IPS-11a (cell line): Measurements from ENCODE around the gene RHBDL2.
"Not testable (repeated sequence)": the region's sequence is repeated elsewhere in the genome, so short reads cannot be mapped to it uniquely, and the experiment has no call there.

Source experiments
- H3K4me3 ChIP-seq: one replicate; pipeline ENCODE4 v1.5.1; 2013; ENCODE audit warnings: low read depth, low read length, control low read depth

The RHBDL2 gene

DNA sequence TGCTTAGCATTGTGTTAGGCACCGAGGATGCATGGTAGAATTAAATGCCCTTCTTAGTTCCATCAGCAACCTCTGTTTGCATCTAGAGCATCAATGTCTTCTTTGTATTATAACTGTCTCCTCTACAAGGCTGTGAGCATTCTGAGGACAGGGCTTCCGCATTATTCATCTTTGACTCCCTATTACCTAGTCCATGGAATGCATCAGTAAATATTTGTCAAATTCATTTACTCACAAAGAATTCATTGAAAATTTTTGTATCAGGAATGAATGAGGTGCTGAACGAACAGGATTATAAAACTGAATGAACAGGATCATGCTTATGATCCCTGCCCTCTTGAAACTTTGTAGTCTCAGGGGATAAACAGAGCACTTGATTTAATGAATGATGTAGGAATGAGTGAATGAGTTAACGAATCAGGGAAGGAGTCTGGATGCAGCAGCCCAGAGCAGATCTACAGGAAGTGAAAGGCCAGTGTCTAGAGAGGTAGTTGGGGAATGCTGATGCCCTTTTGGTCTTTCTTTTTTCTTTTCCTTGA, 2.8 kb downstream of the RHBDL2 start:
- no peak overlapping the region for H3K4me3 ChIP-seq

DNA sequence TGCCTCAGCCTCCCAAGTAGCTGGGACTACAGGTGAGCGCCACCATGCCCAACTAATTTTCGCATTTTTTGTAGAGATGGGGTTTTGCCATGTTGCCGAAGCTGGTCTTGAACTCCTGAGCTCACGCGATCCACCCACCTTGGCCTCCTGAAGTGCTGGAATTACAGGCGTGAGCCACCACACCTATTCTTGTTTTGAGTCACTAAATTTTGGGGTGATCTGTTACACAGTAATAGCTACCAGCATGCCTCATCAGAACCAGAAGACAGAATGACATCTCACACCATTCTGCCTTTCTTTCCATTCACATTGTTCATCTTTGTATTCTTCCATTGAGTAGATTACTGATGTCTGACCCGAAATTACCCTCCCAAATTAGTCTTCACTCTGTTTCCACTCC, 9.1 kb downstream of the RHBDL2 start:
- no peak overlapping the region for H3K4me3 ChIP-seq

DNA sequence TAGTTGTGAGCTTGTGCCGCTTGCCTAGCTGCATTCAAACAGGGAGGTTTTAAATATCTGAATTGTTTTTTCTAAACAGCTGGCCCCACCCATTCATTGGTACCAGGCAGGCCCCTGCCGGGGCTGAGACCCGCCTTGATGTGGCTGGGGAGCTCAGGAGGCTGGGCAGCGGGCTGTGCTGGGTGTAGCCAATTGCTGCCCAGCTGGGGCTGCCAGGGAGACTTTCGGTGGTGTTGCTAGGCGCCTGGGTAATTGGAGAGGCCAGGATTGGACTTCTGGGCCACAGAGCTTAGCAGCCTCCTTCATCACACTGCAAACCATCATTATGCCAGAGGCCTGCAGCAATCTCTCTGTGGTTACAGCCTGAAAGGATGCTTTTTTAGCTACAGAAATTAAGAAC, 12.2 kb downstream of the RHBDL2 start:
- no peak overlapping the region for H3K4me3 ChIP-seq

DNA sequence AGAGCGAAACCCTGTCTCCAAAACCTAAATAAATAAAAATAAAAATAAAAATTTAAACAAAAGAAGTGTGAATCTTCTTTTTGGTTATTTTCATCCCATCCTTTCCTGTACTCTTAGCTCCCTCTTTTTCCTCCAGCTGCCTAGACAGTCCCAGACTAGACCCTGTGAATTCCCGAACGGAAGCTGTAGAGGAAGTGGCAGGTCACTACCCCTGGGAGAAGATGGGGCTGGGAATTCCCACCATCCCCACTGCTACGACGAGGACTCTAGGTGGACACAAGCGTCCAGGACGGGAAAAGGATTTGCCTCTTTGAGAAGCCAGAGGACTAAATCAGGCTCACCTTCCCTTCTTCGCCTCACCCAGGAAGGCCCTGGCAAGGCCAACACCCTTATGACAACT, 12.6 kb downstream of the RHBDL2 start:
- H3K4me3 ChIP-seq = no peak overlapping the region

DNA sequence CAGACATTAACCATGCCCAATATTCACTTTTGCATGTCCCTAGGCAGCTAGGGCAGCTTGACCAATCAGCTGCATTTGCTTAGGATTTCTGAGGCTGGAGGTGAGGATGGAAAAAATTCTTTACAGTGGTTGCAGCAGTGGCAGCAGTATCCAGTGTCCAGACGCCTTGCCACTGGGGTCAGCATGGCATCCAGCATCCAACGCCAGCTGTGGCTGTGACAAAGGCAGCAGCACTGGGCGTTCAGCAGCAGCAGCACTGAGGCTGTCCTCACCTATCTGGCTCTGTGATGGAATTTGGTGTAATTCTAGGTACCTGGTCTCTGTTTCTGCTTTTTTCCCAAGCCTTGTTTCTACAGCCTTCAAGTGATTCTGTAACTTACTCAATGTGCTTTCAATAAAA, 15.5 kb downstream of the RHBDL2 start:
- H3K4me3 ChIP-seq = no peak overlapping the region

DNA sequence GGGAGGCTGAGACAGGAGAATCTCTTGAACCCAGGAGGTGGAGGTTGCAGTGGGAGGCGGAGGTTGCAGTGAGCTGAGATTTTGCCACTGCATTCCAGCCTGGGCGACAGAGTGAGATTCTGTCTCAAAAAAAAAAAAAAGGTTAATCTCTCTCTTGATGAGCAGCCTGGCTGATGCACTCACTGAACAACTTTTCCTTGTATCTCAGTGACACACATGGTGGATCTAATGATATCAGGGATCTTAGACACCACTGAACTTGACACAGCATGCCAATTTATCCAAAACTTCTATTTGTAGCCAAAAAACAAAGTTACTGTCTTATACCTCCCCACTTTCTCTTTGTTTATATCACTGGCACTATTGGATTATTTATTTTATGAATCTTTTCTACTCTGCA, 16.2 kb downstream of the RHBDL2 start:
- no peak overlapping the region for H3K4me3 ChIP-seq

DNA sequence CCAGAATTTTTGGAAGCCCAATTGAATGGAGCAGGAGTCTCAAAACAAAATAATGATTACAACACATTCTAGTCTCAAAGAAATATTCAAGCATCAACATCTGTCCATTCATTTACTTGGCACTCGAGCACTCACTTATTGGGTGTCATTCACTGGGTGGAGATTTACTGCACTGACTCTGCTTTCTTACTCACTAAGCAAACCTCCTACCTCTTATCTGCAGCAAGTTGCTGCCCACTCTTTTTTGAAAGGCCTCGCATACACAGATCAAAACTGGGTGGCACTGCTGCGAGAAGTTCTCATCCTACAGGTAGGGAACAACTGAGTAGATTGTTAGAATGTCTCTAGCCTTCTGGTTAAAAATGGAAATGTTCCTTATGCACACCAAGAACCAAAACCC, 18.0 kb downstream of the RHBDL2 start:
- H3K4me3 ChIP-seq = no peak overlapping the region

DNA sequence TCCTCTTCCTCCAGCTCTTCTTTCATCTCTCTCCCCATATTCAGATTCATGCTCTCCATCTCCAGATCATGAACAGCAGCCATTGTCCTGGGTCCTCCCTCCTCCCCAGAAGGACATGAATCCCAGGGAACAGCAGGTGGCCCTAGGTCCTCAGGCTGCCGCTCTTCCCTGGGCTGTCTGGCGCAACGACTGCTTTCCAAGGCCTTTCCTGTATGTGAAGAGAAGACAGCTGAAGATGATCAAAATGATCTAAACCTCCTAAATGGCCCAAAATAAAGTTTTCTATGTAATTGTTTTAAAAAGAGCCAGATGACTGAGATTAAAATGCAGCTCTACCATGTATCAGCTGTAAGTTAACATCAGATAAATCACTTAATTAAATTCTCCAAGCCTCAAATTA, 22.5 kb downstream of the RHBDL2 start:
- no peak overlapping the region for H3K4me3 ChIP-seq

DNA sequence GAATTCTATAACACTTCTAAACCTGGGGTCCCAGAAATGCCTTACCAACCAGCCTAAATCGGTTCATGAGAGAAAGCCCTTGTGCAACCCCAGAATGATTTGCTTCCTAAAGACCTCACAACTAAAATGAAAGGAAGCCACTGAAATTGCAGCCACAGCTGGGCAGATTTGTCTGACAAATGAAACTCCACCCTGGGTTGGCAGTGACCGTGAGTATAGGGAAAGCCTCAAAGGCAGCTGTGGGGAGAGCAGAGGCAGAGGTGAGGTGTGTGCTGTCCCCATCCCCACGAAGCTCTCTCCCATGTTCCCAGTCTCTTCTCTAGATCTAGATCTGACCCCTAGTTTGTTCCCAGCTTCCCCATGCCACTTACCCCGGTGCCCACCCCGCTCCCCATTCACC, 23.1 kb downstream of the RHBDL2 start:
- H3K4me3 ChIP-seq = no peak overlapping the region

DNA sequence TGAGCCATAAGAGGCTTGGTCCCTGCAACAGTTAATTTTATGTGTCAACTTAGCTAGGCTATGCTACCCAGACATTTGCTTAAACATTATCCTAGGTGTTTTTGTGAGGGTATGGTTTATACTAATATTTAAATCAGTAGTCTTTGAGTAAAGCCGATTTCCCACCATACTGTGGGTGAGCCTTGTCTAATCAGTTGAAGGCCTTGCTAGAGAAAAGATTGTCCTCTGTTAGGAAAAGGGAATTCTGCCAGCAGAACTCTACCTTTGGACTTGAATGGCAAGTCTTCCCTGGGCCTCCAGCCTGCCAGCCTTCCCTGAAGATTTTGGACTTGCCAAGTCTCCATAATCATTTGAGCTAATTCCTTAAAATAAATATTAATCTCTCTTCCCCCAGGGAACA, 23.9 kb downstream of the RHBDL2 start:
- H3K4me3 ChIP-seq = no peak overlapping the region

DNA sequence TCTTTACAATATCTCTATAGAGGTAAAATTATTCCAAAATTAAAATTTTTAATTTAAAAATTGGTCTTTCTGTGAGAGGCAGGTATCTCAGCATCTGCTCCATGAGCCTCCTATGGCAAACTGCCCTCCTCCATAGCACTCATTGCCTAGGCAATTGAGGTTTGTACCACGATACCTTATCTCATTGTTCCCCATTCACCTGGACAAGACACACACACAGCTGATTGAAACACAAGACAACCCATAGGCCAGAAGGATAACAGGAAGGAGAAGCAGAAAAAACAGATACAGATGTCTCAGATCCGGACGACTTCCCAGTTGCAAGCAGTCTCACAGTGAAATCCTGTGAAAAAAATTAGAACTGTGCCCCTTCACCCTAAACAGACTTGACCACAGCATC, 24.3 kb downstream of the RHBDL2 start:
- H3K4me3 ChIP-seq = no peak overlapping the region

DNA sequence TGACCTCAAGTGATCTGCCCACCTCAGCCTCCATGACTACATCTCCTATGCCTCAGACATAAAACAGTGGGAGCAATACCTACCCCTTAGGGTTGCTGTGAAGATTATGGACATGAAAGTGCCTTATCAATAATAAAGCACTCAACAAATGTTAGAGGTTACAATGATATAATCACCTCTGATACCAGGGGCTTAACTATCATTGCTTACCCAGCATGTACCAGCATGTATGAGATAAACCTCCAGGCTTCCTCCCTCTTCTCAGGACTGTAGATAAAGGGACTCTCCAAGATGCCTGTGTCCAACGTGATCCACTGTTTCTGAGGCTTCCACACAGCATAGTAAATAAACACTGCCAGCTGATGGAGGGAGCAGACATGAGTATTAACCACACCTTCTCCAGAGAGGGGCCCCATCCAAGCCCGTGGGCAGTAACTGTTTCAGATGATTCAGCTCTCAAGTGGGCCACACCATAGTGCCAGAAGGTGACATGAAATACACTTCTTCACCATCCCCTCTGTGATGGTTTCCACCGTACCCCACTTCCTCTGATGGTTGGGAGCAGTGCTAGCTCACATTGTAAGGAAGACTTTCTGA, 26.2 kb downstream of the RHBDL2 start:
- no peak overlapping the region for H3K4me3 ChIP-seq

DNA sequence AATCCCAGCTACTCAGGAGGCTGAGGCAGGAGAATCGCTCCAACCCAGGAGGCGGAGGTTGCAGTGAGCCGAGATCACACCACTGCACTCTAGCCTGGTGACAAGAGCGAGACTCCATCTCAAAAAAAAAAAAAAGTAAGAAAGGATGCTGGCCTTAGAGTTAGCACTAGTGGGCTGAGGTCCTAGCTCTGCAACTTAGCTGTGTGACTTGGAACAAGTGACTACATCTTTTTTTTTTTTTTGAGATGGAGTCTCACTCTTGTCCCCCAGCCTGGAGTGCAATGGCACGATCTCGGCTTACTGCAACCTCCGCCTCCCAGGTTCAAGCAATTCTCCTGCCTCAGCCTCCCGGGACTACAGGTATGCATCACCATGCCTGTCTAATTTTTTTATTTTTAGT, 26.7 kb downstream of the RHBDL2 start:
- H3K4me3 ChIP-seq = not testable (repeated sequence)

DNA sequence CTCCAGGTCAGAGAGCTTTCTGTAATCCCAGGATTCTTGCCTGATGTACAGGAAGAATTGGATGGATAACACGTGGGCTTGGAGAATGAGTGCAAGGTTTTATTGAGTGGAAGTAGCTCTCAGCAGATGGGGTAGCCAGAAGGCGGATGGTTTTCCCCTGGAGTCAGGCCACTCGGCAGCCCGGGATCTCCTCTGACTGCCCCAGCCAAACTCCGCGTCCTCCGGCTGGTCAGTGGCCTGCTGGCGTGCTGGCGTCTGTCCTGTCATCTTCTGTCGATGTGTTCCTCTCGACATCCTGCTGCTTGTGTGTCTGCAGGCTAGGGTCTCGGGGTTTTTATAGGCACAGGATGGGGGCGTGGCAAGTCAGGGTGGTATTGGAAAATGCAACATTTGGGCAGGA, 32.8 kb downstream of the RHBDL2 start:
- no peak overlapping the region for H3K4me3 ChIP-seq

DNA sequence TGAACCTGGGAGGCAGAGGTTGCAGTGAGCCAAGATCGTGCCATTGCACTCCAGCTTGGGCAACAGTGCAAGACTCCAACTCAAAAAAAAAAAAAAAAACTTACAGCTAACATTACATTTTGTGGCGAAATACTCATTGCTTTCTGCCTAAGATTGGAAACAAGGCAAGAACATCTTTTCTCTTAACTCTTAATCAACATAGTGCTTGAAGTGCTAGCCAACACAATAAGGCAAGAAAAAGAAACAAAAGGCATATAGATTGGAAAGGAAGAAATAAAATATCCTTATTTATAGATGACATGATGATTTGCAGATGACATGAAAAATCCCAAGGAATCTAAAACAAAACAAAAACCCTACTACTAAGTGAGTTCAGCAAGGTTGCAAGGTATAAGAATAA, 35.6 kb downstream of the RHBDL2 start:
- H3K4me3 ChIP-seq = no peak overlapping the region

DNA sequence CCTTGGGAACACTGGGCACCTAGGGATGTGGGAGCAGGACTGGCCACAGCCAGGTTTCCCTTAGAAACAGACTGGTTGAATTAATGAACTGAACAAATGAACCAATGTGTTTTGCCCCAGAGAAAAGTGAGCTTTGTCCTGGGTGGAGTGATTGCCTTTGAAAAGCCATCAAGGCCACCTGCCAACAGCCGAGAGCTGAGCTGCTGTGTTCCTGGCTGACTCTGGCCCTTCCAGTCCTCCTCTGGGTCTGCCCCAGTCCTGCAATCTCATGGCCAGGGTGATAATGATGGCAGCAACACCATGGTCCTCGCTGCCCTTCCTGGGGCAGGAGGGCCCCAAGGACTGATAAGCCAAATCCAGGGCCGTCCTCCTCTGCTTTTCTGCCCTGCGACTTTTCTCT, 42.1 kb downstream of the RHBDL2 start:
- no peak overlapping the region for H3K4me3 ChIP-seq

DNA sequence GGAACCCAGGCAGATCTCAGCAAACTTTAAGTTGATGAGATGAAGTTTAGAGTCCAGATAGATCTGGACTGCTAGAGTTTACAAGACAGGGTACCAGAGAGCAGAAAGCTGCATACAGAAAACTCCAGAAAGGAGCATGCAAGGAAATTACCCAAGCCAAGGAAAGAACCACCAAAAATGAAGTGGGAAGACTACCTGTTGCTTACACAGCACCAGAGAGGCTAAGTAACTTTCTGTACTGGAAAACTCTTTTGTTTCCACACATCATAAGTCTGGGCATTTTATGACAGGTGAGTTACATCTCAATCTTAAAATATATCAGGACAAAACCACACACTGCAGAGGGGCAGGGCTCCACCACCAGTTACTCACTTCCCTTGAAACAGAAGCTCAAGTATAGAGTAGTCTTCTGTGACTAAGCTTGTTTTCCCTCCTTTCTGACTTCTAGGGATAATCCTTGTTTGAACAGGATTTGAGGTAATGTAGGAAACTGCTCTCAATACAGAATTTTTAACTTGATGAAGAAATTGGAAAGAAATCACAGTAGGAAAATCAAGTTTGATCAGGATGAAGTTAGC, 42.9 kb downstream of the RHBDL2 start:
- H3K4me3 ChIP-seq = no peak overlapping the region

DNA sequence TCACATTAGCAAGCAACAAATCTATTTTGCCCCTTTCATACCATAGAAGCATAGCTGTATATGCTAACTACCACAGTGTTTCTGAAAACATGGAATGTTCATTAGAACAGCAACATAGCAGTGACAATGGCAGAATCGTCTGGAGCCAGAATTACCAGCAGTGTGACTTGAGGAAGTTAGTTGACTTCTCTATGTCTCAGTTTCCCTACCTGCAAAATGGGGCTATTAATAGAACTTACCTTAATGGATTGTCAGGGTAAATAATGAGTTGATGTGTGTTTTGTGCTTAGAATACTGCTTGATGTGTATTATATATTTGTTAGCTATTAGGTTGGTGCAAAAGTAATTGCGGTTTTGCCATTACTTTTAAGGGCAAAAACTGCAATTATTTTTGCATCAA, 45.5 kb downstream of the RHBDL2 start:
- no peak overlapping the region for H3K4me3 ChIP-seq

DNA sequence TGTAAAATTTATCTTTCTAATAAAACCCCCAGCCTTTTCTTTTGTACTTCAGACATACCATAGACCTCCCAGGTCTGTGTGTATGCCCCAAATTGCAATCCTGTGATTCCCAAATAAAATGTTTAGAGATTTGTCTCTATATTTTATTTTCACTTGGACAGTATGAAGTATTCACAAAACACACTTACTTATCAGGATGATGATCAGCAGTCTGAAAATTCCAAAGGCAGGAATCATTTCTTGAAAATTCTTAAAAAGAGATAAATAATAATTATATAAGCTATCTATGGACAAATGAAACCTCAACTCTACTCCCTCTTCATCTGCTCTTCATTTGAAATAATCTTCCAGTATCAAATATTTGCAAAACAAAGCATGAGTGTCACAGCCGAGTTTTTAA, 48.7 kb downstream of the RHBDL2 start:
- no peak overlapping the region for H3K4me3 ChIP-seq

DNA sequence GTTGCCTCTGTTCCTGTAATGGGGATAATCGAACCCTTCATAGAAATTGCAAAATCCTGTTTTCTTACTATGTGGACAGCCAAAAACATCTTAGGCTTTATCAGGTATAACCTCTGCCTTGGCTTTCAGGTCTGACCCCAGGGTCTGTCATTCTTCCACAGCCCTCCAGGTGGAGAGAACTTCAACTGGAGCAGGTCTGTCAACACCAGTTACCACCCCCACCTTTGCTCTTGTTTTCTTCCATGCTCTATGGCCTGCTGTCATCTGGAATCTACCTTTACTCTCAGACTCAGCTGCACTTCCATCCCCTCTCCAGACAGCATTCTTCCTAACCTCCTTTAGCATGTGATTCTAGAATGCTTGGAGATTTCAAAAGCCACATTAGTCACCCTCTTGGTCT, 49.9 kb downstream of the RHBDL2 start:
- no peak overlapping the region for H3K4me3 ChIP-seq

DNA sequence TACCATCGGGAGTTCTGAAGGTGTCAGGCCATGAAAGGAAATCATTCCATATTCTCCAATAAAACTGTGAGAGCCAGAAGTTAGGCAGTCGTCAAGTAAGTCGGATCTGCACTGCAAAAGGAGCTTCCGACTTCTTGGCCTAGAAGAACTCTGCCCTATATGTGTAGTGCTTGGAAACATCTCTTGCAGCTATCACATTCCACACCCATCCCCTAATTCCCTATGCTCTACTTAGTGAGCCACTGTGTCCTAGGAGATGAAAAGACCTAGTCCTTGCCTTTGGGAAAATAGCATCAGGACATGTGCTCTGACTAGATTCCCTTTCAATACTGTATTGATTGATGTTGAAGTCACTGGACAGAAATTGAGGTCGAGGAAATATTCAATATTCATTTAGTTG, 52.0 kb downstream of the RHBDL2 start:
- H3K4me3 ChIP-seq = no peak overlapping the region

DNA sequence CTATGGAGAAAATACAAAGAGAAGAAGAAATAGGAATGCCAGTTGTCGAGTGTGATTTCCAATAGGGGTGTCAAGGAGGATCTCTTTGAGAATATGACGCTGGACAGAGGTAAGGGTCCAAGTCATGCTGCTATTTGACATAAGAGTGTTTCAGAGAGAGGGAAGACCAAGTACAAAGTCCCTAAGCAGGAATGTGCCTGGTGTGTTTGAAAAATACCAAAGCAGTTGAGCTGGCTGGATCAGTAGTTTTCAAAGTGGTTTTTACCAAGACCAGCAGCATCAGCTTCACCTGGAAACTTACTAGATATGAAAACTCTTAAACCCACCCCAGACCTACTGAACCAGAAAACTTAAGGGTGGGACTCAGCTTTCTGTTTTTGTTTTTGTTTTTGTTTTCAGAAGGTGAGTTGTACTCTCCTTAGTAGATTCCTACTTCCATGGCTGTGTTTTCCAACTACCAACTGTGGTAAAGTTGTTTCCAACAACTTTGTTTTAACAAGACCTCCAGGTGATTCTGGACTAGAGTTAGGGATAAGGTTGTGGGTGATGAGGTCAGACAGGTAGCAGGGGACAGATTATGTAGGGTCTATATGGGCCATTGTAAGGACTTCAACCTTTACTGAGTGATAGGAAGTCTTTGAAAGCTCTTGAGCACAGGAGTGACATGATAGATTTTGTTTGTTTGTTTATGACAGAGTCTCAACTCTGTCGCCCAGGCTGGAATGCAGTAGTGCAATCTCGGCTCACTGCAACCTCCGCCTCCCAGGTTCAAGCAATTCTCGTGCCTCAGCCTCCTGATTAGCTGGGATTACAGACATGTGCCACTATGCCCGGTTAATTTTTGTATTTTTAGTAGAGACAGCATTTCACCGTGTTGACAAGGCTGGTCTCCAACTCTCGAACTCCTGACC, 53.0 kb downstream of the RHBDL2 start:
- no peak overlapping the region for H3K4me3 ChIP-seq
